Medulla oblongata (tissue), 1 donor: Measurements from ENCODE around the gene SRRM1.

Source experiments
- DNase-seq: peaks from one replicate; pipeline ENCODE4 v3.0.0-alpha.2; 2015; ENCODE audit errors: extremely low spot score

SRRM1 gene

DNA sequence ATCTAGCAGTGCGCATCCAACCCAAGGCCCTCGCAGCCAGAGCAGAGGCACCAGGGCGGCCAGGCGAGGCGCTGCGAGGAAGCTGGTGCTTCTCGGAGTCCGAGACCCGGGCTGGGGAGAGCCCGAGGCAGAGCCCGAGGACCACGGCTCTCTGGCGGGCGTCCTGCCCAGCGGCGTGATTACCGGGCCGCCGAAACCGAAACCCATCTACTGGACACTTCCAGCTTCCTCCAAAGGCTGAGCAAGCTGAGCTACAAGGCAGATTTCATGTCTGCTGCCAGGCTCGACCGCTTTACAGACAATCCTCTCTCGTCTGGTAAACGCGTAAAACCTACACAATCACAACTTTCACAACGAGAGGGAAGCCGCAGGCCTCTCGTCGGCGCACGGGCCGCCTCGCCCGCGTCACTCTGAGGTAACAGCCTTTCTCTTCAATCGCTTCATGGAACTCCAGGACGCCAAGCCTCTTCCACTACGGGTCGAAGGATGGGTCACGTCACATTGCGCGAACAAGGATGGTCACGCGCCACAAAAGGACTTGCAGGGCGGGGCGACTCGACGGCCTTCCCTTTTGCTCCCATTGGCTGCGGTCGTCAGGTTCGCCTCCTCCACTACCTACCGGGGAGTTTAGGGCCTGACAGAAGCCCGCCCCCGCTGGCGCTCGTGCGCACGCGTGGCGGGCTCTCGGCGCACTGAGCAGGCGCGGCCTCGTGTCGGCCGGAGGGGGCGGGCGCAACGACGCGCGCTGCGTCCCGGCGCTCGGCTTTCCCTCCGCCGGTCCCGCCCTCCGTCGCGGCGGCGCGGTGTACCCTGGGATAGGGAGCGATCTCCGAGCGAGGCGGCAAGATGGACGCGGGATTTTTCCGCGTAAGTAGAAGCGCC lies at the start of gene SRRM1:
SRRM1 (plus strand) TSS at position 822 of the 882 bp plus-strand sequence; CDS start at position 847, 25 bp downstream.
- peak; percentile 100 for DNase-seq

DNA sequence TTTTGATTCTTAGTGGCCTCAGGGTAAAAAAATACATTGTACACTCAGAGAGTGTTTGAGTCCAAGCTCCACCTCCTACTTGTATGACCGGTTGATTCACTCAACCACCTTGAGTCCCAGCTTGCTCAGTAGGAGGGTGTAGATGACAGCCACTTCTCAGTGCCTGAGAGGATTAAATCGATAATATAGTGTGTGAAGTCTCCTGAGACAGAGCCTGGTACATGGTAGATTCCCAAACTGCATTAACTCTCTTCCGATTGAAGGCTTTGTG lies 48.8 kb upstream of the SRRM1 start:
- no peak for DNase-seq

DNA sequence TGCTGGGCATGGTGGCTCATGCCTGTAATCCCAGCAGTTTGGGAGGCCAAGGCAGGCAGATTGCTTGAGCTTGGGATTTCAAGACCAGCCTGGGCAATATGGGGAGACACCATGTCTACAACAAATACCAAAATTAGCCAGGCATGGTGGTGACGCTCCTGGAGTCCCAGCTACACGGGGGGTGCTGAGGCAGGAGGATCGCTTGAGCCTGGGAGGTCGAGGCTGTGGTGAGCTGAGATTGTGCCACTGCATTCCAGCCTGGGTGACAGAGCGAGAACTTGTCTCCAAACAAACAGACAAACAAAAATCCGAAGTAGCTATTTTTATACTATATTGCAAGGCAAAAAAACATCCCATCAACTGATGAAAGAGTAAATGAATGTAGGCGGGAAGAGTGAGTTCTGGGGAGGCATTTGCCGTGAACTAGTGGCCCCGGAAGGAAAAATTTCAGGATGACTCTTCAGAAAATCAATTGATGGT lies 46.7 kb upstream of the SRRM1 start:
- DNase-seq, result no peak

DNA sequence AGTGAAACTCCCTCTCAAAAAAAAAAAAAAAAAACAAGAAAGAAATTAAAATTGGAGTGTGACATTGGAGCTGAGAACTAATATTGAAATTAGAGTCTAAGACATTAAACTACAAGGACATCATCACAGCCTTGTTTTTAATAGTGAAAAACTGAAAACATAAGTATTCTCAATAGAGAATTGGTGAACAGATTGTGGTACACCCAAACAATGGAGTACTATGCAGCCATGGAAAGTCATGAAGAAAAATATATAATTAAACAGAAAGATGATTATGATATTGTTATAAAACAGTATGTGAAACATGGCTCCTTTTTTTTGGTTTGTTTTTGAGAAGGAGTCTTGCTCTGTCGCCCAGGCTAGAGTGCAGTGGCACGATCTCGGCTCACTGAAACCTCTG lies 43.8 kb upstream of the SRRM1 start:
- DNase-seq, result no peak

GRCh38 chr1:24600551-24600950 lies 42.6 kb upstream of the SRRM1 start:
- no peak for DNase-seq

- DNase-seq, result no peak
These were observed 37.4 kb upstream of the SRRM1 start for GRCh38 chr1:24605534-24606295.

DNA sequence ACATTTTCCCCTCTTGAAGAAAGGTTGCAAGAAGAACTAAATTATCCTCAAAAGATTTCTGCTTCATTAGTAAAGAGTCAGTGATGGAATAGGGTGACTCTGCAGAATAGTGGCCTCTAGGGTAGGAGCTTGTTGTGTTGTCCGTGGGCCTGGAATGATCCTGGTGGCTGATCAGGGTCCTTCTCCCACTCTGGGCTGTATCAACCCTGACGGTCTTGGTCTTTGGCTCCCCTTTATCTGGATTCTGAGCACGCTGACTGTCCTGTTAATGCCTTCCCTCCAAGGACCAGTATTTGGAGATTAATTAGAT lies 36.9 kb upstream of the SRRM1 start:
- no peak for DNase-seq

GRCh38 chr1:24606621-24607020 lies 36.5 kb upstream of the SRRM1 start:
- DNase-seq, result no peak

DNA sequence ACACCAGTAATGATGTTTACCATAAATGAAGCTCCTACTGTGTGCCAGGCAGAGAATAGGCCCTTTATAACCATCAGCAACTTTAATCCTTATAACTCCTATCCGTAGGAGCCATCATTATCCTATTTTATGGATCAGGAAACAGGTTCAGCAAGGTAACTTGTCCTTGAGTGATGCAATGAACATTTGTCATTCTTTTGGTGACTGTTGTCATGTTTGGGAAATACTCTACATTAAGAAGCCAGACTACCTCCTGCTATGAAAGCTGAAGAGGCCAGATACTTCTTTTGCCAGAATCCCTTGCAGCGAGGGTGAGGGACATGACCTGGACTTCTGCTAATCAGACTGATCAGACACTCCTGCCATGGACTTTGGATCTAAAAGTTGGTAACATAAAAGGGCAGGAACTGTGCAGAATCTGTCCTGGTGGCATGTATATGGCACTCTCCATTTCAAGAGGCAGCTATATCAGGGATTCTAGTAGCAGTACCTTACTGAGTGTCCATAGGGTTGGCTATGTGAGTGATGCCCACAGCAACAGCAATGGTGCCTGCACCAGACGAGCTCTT lies 33.1 kb upstream of the SRRM1 start:
- no peak for DNase-seq

DNA sequence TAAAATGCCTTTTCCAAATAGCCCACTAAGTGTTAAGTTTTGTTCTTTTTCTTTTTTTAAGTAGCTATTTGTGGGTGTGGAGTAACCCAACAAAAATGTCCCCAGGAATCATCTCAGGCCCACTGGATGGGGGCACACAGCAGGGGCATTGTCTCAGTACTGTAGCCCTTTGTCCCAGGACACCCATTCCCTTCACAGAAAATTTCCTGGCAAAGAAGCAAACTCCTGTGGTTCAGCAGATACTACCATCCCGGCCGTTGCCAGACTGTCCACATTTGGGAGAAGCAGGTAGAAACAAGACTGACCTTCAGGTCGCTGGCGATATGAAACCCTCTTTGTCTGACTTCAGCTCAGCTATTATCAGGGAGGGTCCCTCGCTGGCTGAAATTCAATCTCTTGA lies 23.7 kb upstream of the SRRM1 start:
- peak; percentile 88 for DNase-seq

DNA sequence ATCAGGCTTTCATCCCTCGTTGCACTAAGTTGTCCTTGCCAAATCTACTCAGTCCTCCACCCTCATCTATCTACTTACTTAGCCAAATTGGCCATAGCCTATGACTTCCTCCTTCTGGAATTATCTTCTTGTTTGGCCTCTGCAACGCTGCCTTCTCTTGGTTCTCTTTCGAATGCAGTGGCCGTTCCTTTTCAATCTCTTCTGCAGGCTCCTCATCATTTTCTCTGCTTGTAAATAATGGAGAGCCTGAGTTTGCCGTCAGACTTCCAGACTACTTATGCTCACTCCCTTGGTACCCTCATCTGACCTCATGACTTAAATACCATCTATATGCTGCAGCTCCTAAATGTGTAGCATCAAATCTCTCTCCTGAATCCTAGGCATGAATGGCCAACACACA lies 22.4 kb upstream of the SRRM1 start:
- DNase-seq, result no peak

GRCh38 chr1:24621121-24621520 lies 22.0 kb upstream of the SRRM1 start:
- DNase-seq, result no peak

DNA sequence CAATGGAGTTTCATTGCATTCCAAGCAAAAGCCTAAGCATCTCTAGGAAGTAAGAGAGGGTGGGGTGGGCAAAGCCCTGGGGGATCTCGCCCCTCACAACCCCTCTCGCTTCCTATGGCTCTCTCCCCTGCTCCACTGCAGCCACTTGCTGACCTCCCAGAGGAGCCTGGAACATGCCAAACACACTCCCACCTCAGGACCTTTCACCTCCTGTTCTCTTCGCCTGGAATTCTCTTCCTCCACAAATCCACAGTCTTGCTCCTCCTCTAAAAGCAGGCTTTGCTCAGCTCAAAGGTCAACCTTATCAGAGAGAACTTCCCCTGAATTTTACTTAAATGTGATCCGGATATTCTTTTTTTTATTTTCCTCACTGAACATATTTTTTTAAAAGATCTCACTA lies 20.9 kb upstream of the SRRM1 start:
- no peak for DNase-seq

- no peak for DNase-seq
These were observed 10.3 kb upstream of the SRRM1 start for GRCh38 chr1:24632832-24633175.

- DNase-seq, result peak; percentile 89
These were observed 7.8 kb upstream of the SRRM1 start for GRCh38 chr1:24635195-24635843.

GRCh38 chr1:24636661-24637357 lies 6.3 kb upstream of the SRRM1 start:
- no peak for DNase-seq

DNA sequence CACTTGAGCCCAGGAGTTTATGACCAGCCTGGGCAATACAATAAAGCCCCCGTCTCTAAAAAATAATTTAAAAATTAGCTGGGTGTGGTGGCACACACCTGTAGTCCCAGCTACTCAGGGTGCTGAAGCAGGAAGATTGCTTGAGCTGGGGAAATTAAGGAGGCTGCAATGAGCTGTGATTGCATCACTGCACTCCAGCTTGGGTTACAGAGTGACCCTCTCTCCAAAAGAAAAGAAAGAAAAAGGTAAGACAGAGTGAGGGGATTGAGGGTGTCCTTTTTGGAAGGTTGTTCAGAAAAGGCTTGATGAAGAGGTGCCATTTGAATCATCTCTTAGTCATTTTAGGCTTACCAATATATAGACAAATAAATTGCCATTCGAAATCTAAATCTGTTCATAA lies 4.0 kb upstream of the SRRM1 start:
- DNase-seq, result no peak

DNA sequence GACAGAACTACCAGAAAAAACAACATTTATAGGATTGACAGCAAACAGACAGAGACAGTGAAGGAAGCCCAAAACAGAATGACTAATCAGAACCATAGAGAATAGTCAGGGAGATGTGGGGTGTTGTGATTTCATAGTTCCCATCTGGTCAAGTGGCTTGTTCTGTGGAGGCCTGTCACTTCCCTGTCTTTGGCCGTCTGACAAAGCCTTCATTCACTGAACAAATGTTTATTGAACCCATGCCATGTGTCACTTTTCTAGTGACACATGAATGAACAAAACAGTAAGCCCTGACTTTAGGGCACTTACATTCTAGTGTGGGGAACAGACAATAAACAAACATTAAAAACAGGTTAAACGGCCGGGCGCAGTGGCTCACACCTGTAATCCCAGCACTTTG lies 3.2 kb upstream of the SRRM1 start:
- DNase-seq, result peak; percentile 45

DNA sequence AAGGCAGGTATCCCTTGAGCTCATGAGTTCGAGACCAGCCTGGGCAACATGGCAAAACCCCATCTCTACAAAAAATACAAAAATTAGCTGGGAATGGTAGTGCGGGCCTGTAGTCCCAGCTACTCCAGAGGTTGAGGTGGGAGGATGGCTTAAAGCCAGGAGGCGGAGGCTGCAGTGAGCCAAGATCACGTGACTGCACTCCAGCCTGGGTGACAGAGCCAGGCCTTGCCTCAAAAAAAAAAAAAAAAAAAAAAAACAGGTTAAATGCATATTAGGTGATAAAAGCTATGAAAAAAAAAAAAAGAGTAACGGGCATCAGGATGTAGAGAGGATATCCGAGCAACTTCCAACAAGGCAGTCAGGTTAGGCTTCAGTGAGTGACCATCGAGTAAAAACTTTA lies 2.8 kb upstream of the SRRM1 start:
- no peak for DNase-seq

GRCh38 chr1:24641646-24642151 lies 1.4 kb upstream of the SRRM1 start:
- DNase-seq, result peak; percentile 42

- peak; percentile 39 for DNase-seq
These were observed 429 bp downstream of the SRRM1 start for GRCh38 chr1:24643363-24644099.
